RWPE2 (cell line): ENCODE data around the gene USP49.
A peak's percentile ranks its signal among the peaks of the same experiment; 100 is the strongest.

ENCODE experiments used
- ATAC-seq: fragments of 200-7000 bp; cut with Tn5 transposase; 3 replicates; pipeline ENCODE4 v1.9.1; 2021; ENCODE audit warnings: low read depth
- DNase-seq: peaks from one replicate; pipeline ENCODE4 v3.0.0-alpha.2; 2020; ENCODE audit warnings: low spot score
- H3K27ac ChIP-seq: fragments of 450-650 bp; 2 replicates; pipeline ENCODE4 v1.5.1; 2017; ENCODE audit warnings: mild to moderate bottlenecking; ENCODE audit not compliant: poor library complexity, severe bottlenecking
- H3K27me3 ChIP-seq: fragments of 250-450 bp; sonication (Bioruptor Pico); 2 replicates; pipeline ENCODE4 v1.5.1; 2021; ENCODE audit warnings: mild to moderate bottlenecking, moderate library complexity; ENCODE audit not compliant: insufficient read depth, poor library complexity, severe bottlenecking
- H3K36me3 ChIP-seq: fragments of 250-450 bp; sonication (Bioruptor Pico); 2 replicates; pipeline ENCODE4 v1.5.1; 2020; ENCODE audit warnings: low read depth, mild to moderate bottlenecking, moderate library complexity
- H3K4me1 ChIP-seq: fragments of 250-450 bp; sonication (Bioruptor Pico); 2 replicates; pipeline ENCODE4 v1.5.1; 2021; ENCODE audit warnings: mild to moderate bottlenecking, moderate library complexity; ENCODE audit not compliant: insufficient read depth, poor library complexity, severe bottlenecking
- H3K4me3 ChIP-seq: fragments of 250-450 bp; sonication (Bioruptor Pico); 2 replicates; pipeline ENCODE4 v1.5.1; 2021; ENCODE audit warnings: mild to moderate bottlenecking, moderate library complexity; ENCODE audit not compliant: severe bottlenecking
- H3K9me3 ChIP-seq: fragments of 250-450 bp; sonication (Bioruptor Pico); 2 replicates; pipeline ENCODE4 v1.5.1; 2021; ENCODE audit warnings: mild to moderate bottlenecking, moderate library complexity; ENCODE audit not compliant: severe bottlenecking
- TF ChIP-seq, protein P1 (sequence below): fragments of 450-650 bp; IDR thresholded peaks from one replicate; pipeline ENCODE4 v1.5.1; 2017; ENCODE audit warnings: mild to moderate bottlenecking, moderate library complexity; ENCODE audit not compliant: poor library complexity, severe bottlenecking

The USP49 gene

DNA sequence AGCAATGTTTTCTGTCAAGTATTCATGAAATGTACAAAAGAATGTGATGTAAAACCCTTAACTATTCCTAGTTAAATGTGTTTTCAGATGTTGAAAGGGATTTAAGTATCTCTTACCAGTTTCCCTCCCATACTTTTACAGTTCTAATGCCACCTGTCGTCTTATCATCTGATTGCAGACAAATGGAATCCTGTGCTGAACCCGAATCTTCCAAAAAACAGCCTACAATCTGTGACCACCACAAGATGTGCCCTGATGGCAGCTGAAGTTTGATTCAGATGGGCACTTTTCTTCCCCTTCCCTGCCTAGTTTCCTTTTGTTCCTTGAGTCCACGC lies 105.8 kb downstream of the USP49 start:
- Histone ChIP-seq H3K27ac (peak overlapping the region; percentile 69), H3K36me3 (peaks cover 49% of the 10 kb centered on the region), H3K27me3 (no peaks in the 10 kb centered on the region), H3K4me3 (no peak overlapping the region), H3K9me3 (no peaks in the 10 kb centered on the region), H3K4me1 (peaks cover 8% of the 10 kb centered on the region)
- TF ChIP-seq, protein P1, sequence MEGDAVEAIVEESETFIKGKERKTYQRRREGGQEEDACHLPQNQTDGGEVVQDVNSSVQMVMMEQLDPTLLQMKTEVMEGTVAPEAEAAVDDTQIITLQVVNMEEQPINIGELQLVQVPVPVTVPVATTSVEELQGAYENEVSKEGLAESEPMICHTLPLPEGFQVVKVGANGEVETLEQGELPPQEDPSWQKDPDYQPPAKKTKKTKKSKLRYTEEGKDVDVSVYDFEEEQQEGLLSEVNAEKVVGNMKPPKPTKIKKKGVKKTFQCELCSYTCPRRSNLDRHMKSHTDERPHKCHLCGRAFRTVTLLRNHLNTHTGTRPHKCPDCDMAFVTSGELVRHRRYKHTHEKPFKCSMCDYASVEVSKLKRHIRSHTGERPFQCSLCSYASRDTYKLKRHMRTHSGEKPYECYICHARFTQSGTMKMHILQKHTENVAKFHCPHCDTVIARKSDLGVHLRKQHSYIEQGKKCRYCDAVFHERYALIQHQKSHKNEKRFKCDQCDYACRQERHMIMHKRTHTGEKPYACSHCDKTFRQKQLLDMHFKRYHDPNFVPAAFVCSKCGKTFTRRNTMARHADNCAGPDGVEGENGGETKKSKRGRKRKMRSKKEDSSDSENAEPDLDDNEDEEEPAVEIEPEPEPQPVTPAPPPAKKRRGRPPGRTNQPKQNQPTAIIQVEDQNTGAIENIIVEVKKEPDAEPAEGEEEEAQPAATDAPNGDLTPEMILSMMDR, result no peak
- no peak for ATAC-seq
- DNase-seq, result no peak

DNA sequence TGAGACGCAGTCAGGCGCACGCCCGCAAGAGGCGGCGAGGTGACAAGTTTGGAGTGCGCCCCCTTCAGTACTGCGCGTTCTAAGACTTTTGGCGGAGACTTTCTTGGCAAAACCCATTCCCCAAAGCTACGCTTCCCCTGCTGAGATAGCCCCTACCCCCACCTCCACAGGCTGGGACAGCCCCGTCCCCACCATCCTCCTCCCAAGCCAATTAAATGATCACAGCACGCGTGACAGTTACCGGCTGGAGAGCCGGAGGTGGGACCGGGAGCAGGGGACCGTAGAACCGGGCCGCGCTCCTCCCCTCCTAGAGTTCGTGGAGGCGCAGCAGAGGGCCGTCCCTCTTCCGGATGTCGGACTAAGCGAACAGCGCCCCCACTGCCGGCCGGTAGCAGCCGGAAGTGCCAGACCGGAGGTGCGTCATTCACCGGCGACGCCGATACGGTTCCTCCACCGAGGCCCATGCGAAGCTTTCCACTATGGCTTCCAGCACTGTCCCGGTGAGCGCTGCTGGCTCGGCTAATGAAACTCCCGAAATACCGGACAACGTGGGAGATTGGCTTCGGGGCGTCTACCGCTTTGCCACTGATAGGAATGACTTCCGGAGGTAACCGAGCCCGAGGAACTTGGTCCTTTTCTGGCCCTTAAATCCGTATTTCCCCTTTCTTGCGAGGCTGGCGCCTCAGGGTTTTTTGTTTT lies 107.8 kb downstream of the USP49 start, which contains the start of gene TOMM6:
TOMM6 (plus strand) TSS at position 476 of the 699 bp plus-strand sequence; CDS start at position 480, 4 bp downstream.
- DNase-seq, result peak; percentile 91
- TF ChIP-seq, protein P1, result peak; percentile 81
- Histone ChIP-seq H3K4me1 (peaks cover 8% of the 10 kb centered on the region), H3K27me3 (no peaks in the 10 kb centered on the region), H3K27ac (peak within 1 kb of the TSS; percentile 69), H3K36me3 (peaks cover 39% of the 10 kb centered on the region), H3K9me3 (no peaks in the 10 kb centered on the region), H3K4me3 (peak within 1 kb of the TSS; percentile 90)
- peak; percentile 78 for ATAC-seq

DNA sequence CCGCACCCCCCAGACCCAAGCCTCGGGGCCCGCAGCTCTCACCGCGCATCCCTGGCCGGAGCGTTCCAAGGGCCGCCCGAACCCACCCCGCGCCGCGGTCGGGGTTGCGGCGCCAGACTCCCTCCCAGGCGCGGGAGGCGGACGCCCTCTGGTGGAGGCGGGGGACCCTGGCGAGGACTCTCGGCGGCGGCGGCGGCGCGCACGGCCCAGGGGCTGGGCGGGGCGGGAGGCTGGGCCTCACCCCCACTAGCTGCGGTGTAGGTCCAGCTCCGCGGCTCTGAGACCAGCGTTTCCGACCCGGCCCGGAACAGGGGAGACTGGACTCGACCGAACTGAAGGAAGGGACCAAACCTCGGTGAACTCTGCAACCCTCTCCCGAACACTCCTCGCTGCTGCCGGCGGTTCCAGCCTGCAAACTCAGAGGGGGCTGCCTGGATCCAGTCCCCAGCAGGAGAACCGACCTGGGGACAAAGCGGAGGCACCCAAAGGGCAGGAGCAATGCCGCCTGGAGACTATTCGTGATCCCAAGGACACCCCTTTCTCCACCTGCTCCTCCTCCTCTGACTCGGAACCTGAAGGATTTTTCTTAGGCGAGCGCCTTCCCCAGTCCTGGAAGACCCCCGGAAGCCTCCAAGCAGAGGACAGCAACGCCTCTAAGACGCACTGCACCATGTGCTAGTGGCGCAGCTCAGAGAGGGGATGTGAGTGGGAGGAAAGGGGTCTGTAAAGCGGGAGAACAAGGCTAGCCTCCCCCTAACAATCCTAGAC lies 108.5 kb downstream of the USP49 start:
- peaks cover 31% of the 10 kb centered on the region for H3K36me3 ChIP-seq
- peak overlapping the region; percentile 69 for H3K27ac ChIP-seq
- ATAC-seq, result peak; percentile 83
- TF ChIP-seq, protein P1, result peak; percentile 84
- peak overlapping the region; percentile 90 for H3K4me3 ChIP-seq
- H3K4me1 ChIP-seq, result peaks cover 9% of the 10 kb centered on the region
- H3K27me3 ChIP-seq, result no peaks in the 10 kb centered on the region
- no peaks in the 10 kb centered on the region for H3K9me3 ChIP-seq
- no peak for DNase-seq

DNA sequence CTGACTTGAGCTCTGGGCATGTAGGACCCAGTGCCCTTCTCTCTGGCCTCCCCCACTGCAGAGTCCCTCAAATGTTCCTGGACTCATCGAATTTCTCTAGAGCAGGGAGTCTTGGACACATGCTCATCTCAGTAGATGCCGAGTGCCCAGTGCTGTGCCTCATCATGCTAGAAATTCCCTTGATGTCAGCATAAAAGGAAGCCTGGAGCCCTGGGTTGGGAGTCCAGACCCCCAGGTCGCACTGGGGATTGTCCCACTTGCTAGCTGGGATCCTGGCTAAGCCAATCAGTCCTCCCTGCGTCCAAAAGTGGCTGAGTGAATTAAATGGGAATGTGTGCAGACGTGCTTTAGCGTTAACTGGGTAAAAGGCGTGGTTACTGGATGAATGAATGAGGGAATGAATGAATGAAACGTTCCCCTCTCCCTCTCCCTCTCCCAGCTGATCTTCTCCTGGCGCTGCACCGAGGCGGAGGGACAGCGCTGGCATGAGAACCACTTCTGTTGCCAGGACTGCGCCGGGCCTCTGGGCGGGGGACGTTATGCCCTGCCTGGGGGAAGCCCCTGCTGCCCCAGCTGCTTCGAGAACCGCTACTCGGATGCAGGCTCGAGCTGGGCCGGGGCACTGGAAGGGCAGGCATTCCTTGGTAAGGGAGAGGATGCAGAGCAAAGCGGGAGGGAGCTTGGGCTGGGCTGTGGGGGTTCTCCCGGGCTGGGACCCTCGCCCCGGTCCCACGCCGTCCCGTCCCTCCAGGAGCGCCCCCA lies 109.3 kb downstream of the USP49 start:
- H3K36me3 ChIP-seq, result peaks cover 24% of the 10 kb centered on the region
- peak overlapping the region; percentile 69 for H3K27ac ChIP-seq
- DNase-seq, result no peak

More for the DNA sequence above, 109.3 kb downstream of the USP49 start:
- TF ChIP-seq, protein P1, result no peak
- ATAC-seq, result peak; percentile 15
- Histone ChIP-seq H3K4me1 (peaks cover 14% of the 10 kb centered on the region), H3K27me3 (no peaks in the 10 kb centered on the region), H3K9me3 (no peaks in the 10 kb centered on the region), H3K4me3 (peak overlapping the region; percentile 90)
